ENCODE measurements around the gene ZNRF2.
A peak's percentile ranks its signal among the peaks of the same experiment; 100 is the strongest.

The ZNRF2 gene

GRCh38 chr7:30272126-30272525 lies 12.3 kb upstream of the ZNRF2 start:
- DNase-seq (ENCODE audit: insufficient read length, low spot score) (no peak), FAIRE-seq (no peak)
- TF ChIP-seq POLR2AphosphoS5 (IDR thresholded peaks at IDR 0.05; ENCODE audit: low read depth, low read length) (no peak), SPI1 (IDR thresholded peaks at IDR 0.05; ENCODE audit: low read depth, low read length) (no peak), PAX5 (IDR thresholded peaks at IDR 0.05; ENCODE audit: insufficient read depth, low read length, severe bottlenecking) (no peak), POLR2A (IDR thresholded peaks at IDR 0.05; ENCODE audit: low read depth, low read length) (no peak), POU2F2 (IDR thresholded peaks at IDR 0.05; ENCODE audit: low read depth, low read length) (no peak), TAF1 (IDR thresholded peaks at IDR 0.05; ENCODE audit: low read depth, low read length) (no peak)

- TF ChIP-seq POU2F2 (IDR thresholded peaks at IDR 0.05; ENCODE audit: low read depth, low read length) (no peak), SPI1 (IDR thresholded peaks at IDR 0.05; ENCODE audit: low read depth, low read length) (no peak), TAF1 (IDR thresholded peaks at IDR 0.05; ENCODE audit: low read depth, low read length) (no peak), POLR2A (IDR thresholded peaks at IDR 0.05; ENCODE audit: low read depth, low read length) (no peak), PAX5 (IDR thresholded peaks at IDR 0.05; ENCODE audit: insufficient read depth, low read length, severe bottlenecking) (no peak), POLR2AphosphoS5 (IDR thresholded peaks at IDR 0.05; ENCODE audit: low read depth, low read length) (no peak)
- DNase-seq (ENCODE audit: insufficient read length, low spot score) (no peak), FAIRE-seq (no peak)
Observed at GRCh38 chr7:30273552-30273951, 10.8 kb upstream of the ZNRF2 start.

DNA sequence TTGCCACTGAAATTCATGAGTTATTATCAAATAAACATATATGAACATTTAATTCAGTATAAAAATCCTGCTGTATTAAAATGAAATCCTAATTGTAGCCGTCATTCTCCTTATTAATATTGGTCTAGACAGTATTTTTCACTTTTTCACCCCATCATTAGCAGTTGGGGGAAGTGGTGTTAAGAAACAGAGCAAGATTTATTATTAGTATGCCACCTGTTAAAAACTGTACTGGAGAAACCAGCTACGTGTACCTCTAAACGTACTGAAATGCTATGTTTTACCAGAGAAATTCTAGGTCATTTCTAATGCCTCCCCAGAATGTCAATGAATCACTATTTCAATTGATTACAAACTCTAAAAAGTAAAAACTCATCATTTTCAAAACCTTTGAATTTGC lies 9.8 kb upstream of the ZNRF2 start:
- no peak for FAIRE-seq
- TF ChIP-seq PAX5 (IDR thresholded peaks at IDR 0.05; ENCODE audit: insufficient read depth, low read length, severe bottlenecking) (no peak), POLR2A (IDR thresholded peaks at IDR 0.05; ENCODE audit: low read depth, low read length) (no peak), POLR2AphosphoS5 (IDR thresholded peaks at IDR 0.05; ENCODE audit: low read depth, low read length) (no peak), TAF1 (IDR thresholded peaks at IDR 0.05; ENCODE audit: low read depth, low read length) (no peak), SPI1 (IDR thresholded peaks at IDR 0.05; ENCODE audit: low read depth, low read length) (no peak), POU2F2 (IDR thresholded peaks at IDR 0.05; ENCODE audit: low read depth, low read length) (no peak)
- DNase-seq (ENCODE audit: insufficient read length, low spot score): no peak

DNA sequence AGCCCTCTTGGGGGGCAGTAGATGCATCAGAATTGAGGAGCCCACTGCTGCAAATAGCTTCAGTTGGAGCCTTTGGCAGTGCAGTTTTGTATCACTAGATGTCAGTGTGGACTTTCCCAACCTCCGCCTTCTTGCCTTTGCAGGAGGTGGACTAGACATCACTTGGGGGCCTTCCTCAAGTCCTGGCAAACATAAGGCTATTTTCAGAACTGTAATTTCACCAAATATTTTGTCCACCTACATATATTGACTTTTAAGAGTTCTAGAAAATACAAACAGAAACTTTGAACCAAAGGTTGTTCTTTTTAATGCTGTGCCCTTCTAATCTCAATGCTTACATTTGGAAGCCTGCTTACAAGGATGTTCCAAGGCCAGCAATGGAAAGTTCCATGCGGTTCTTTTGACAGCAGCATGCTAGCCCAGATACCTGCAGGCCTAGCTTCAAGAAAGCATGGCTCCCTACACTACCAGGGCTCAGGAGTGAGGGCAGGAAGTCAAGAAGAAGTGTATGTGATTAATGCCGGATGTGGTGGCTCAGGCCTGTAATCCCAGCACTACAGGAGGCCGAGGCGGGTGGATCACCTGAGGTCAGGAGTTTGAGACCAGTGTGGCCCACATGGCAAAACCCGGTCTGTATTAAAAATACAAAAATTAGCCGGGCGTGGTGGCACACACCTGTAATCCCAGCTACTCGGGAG lies 8.0 kb upstream of the ZNRF2 start:
- FAIRE-seq (peak; percentile 79), DNase-seq (ENCODE audit: insufficient read length, low spot score) (no peak)
- TF ChIP-seq PAX5 (IDR thresholded peaks at IDR 0.05; ENCODE audit: insufficient read depth, low read length, severe bottlenecking) (no peak), POU2F2 (IDR thresholded peaks at IDR 0.05; ENCODE audit: low read depth, low read length) (no peak), POLR2AphosphoS5 (IDR thresholded peaks at IDR 0.05; ENCODE audit: low read depth, low read length) (no peak), TAF1 (IDR thresholded peaks at IDR 0.05; ENCODE audit: low read depth, low read length) (no peak), SPI1 (IDR thresholded peaks at IDR 0.05; ENCODE audit: low read depth, low read length) (no peak), POLR2A (IDR thresholded peaks at IDR 0.05; ENCODE audit: low read depth, low read length) (no peak)

- peak; percentile 5 for FAIRE-seq
- no peak for DNase-seq (ENCODE audit: insufficient read length, low spot score)
- TF ChIP-seq POU2F2 (IDR thresholded peaks at IDR 0.05; ENCODE audit: low read depth, low read length) (no peak), SPI1 (IDR thresholded peaks at IDR 0.05; ENCODE audit: low read depth, low read length) (no peak), POLR2A (IDR thresholded peaks at IDR 0.05; ENCODE audit: low read depth, low read length) (no peak), TAF1 (IDR thresholded peaks at IDR 0.05; ENCODE audit: low read depth, low read length) (no peak), POLR2AphosphoS5 (IDR thresholded peaks at IDR 0.05; ENCODE audit: low read depth, low read length) (no peak), PAX5 (IDR thresholded peaks at IDR 0.05; ENCODE audit: insufficient read depth, low read length, severe bottlenecking) (no peak)
Observed at GRCh38 chr7:30278376-30278775, 6.0 kb upstream of the ZNRF2 start.

DNA sequence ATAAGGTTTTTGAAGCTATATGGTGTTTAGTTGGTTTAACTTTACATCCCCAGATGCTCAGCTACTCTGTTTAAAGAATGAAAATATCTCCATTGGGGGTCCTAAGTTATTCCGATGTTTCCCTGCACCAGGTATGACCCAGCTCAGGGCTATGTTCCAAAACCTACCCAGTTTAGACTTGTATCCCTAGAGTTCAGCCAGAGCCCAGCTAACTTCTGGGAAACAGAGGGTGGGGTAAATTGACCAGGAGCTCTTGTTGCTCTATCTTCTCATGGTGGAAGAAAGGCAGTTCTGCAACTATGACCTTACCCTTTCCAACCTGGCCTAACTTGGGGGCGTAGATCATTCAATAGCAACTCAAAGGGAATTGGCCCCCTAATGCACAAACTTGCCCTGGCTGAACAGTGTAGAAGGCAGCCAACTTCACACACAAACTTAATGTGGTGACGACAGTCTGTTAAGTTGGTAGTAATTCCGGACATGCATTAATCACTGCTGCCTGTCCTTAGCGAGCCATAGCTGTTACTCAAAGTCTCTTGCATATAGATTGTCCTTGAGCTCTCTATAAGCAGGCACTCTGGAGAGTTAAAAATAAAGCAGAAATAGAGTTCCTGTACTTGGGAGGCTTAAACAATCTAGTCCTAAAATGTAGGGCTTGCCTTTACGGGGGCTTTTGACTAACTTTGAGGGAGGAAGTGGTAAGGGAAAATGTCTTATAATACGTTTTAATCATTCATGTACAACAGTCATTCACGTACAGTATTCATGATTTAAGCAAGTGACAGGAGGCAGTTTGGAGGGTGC lies 5.3 kb upstream of the ZNRF2 start:
- TF ChIP-seq PAX5 (IDR thresholded peaks at IDR 0.05; ENCODE audit: insufficient read depth, low read length, severe bottlenecking): no peak
- TF ChIP-seq POU2F2 (IDR thresholded peaks at IDR 0.05; ENCODE audit: low read depth, low read length): no peak
- TF ChIP-seq POLR2AphosphoS5 (IDR thresholded peaks at IDR 0.05; ENCODE audit: low read depth, low read length): no peak
- TF ChIP-seq POLR2A (IDR thresholded peaks at IDR 0.05; ENCODE audit: low read depth, low read length): no peak
- no peak for TF ChIP-seq TAF1 (IDR thresholded peaks at IDR 0.05; ENCODE audit: low read depth, low read length)
- TF ChIP-seq SPI1 (IDR thresholded peaks at IDR 0.05; ENCODE audit: low read depth, low read length): no peak
- DNase-seq (ENCODE audit: insufficient read length, low spot score) (no peak), FAIRE-seq (peak; percentile 35)

GRCh38 chr7:30279653-30279904 lies 4.8 kb upstream of the ZNRF2 start:
- DNase-seq (ENCODE audit: insufficient read length, low spot score): no peak
- no peak for TF ChIP-seq TAF1 (IDR thresholded peaks at IDR 0.05; ENCODE audit: low read depth, low read length)
- no peak for TF ChIP-seq POLR2A (IDR thresholded peaks at IDR 0.05; ENCODE audit: low read depth, low read length)
- peak; percentile 39; the same call in 1 of the 2 replicates for TF ChIP-seq POU2F2 (IDR thresholded peaks at IDR 0.05; ENCODE audit: low read depth, low read length)
- peak; percentile 62 for TF ChIP-seq SPI1 (IDR thresholded peaks at IDR 0.05; ENCODE audit: low read depth, low read length)
- no peak for TF ChIP-seq POLR2AphosphoS5 (IDR thresholded peaks at IDR 0.05; ENCODE audit: low read depth, low read length)
- TF ChIP-seq PAX5 (IDR thresholded peaks at IDR 0.05; ENCODE audit: insufficient read depth, low read length, severe bottlenecking): no peak
- FAIRE-seq: peak; percentile 80

DNA sequence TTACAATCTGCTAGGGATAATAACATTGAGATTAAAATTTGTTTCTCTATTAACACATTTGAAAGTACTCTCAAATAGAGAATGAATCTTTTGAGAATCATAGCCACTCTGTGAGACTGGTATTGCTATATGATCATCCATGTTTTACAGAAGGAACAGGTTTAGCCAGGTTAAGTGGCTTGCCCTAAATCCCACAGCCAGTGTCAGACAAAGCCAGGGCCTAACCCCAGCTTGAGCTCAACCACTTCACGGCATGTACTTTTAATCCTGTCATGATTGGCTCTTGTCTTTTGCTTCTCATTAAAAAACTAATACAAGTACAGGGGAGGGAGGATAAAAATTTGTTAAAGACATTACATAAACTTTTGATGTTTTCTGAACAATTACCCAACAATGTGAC lies 3.8 kb upstream of the ZNRF2 start:
- FAIRE-seq: no peak
- DNase-seq (ENCODE audit: insufficient read length, low spot score): no peak
- TF ChIP-seq POLR2A (IDR thresholded peaks at IDR 0.05; ENCODE audit: low read depth, low read length) (no peak), POU2F2 (IDR thresholded peaks at IDR 0.05; ENCODE audit: low read depth, low read length) (no peak), SPI1 (IDR thresholded peaks at IDR 0.05; ENCODE audit: low read depth, low read length) (no peak), PAX5 (IDR thresholded peaks at IDR 0.05; ENCODE audit: insufficient read depth, low read length, severe bottlenecking) (no peak), POLR2AphosphoS5 (IDR thresholded peaks at IDR 0.05; ENCODE audit: low read depth, low read length) (no peak), TAF1 (IDR thresholded peaks at IDR 0.05; ENCODE audit: low read depth, low read length) (no peak)

DNA sequence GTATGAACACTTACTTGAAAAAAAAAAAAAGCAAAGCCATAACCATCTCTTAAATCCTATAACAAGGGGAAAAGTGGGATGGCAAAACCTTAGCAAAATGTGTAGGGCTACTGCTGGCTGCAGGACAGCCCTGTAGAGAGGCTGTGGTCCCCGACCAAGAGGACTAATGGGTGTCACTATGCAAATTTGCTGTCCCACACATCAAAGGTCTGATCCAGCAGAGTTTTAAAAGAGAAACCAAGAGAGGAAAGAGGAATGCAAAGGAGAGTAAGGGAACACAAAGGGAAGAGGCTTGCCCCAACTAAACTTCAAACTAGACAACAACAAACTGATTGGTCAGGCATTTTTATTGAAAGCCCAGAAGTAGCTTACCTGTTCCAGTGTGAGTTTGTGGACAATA lies 3.1 kb upstream of the ZNRF2 start:
- no peak for DNase-seq (ENCODE audit: insufficient read length, low spot score)
- no peak for TF ChIP-seq SPI1 (IDR thresholded peaks at IDR 0.05; ENCODE audit: low read depth, low read length)
- peak; percentile 65; the same call in 1 of the 2 replicates for TF ChIP-seq POU2F2 (IDR thresholded peaks at IDR 0.05; ENCODE audit: low read depth, low read length)
- TF ChIP-seq POLR2A (IDR thresholded peaks at IDR 0.05; ENCODE audit: low read depth, low read length): no peak
- TF ChIP-seq PAX5 (IDR thresholded peaks at IDR 0.05; ENCODE audit: insufficient read depth, low read length, severe bottlenecking): no peak
- TF ChIP-seq POLR2AphosphoS5 (IDR thresholded peaks at IDR 0.05; ENCODE audit: low read depth, low read length): no peak
- no peak for FAIRE-seq

Data from GM12891 (cell line).